ENCODE measurements around the gene KIRREL1.

The KIRREL1 gene

GRCh38 chr1:157952601-157953000 is 40.8 kb upstream of the KIRREL1 start:
- intact Hi-C loops (cut with DNase I; ENCODE audit: low total_unique reads) = no loop called here
- no peak overlapping the region for H3K4me3 ChIP-seq

GRCh38 chr1:157955221-157955620 is 38.2 kb upstream of the KIRREL1 start:
- TF ChIP-seq, protein P1, sequence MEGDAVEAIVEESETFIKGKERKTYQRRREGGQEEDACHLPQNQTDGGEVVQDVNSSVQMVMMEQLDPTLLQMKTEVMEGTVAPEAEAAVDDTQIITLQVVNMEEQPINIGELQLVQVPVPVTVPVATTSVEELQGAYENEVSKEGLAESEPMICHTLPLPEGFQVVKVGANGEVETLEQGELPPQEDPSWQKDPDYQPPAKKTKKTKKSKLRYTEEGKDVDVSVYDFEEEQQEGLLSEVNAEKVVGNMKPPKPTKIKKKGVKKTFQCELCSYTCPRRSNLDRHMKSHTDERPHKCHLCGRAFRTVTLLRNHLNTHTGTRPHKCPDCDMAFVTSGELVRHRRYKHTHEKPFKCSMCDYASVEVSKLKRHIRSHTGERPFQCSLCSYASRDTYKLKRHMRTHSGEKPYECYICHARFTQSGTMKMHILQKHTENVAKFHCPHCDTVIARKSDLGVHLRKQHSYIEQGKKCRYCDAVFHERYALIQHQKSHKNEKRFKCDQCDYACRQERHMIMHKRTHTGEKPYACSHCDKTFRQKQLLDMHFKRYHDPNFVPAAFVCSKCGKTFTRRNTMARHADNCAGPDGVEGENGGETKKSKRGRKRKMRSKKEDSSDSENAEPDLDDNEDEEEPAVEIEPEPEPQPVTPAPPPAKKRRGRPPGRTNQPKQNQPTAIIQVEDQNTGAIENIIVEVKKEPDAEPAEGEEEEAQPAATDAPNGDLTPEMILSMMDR (IDR thresholded peaks at IDR 0.05) = no peak
- no peaks in the 10 kb centered on the region for H3K9me3 ChIP-seq
- intact Hi-C loops (cut with DNase I; ENCODE audit: low total_unique reads) = no loop called here

More at GRCh38 chr1:157952601-157953000, 40.8 kb upstream of the KIRREL1 start:
- DNase-seq = no peak
- no peaks in the 10 kb centered on the region for H3K4me1 ChIP-seq
- H3K9me3 ChIP-seq = no peaks in the 10 kb centered on the region
- peaks cover 0 to 14% of the 10 kb centered on the region in 2 donors for H3K27me3 ChIP-seq
- no peak overlapping the region for H3K27ac ChIP-seq
- H3K36me3 ChIP-seq = no peaks in the 10 kb centered on the region
- TF ChIP-seq, protein P1 (IDR thresholded peaks at IDR 0.05) = no peak

GRCh38 chr1:157955857-157956256 is 37.6 kb upstream of the KIRREL1 start:
- Histone ChIP-seq H3K27ac (no peak overlapping the region), H3K27me3 (peaks cover 0 to 13% of the 10 kb centered on the region in 2 donors), H3K4me1 (no peaks in the 10 kb centered on the region), H3K9me3 (no peaks in the 10 kb centered on the region), H3K4me3 (no peak overlapping the region), H3K36me3 (no peaks in the 10 kb centered on the region)
- TF ChIP-seq, protein P1 (IDR thresholded peaks at IDR 0.05) = no peak
- no peak for DNase-seq
- intact Hi-C loops (cut with DNase I; ENCODE audit: low total_unique reads) = no loop called here

More at GRCh38 chr1:157955221-157955620, 38.2 kb upstream of the KIRREL1 start:
- DNase-seq = no peak
- peaks cover 0 to 12% of the 10 kb centered on the region in 2 donors for H3K27me3 ChIP-seq
- H3K4me3 ChIP-seq = no peak overlapping the region
- H3K36me3 ChIP-seq = no peaks in the 10 kb centered on the region
- H3K27ac ChIP-seq = no peak overlapping the region
- H3K4me1 ChIP-seq = no peaks in the 10 kb centered on the region

DNA sequence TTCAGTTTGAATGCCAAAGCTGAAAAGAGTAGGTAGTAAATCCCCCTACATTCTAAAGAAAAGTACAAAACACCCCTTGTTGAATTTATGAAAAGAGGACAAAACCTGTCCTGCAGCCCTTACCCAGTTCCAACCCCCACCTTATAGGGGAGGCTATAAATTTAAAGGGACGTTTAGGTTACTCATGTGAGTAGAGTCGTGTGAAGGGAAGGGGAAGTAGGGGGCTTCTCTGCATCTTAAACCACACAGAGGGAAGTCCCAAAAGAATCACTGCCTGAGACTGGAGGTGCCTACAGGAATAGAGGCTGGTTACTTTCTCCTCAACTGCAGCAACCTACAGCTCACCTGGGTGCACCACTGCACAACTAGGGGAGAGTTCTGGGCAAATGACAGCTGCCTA is 36.7 kb upstream of the KIRREL1 start:
- Histone ChIP-seq H3K9me3 (no peaks in the 10 kb centered on the region), H3K4me1 (no peaks in the 10 kb centered on the region), H3K27ac (no peak overlapping the region), H3K4me3 (no peak overlapping the region), H3K27me3 (peaks cover 0 to 9% of the 10 kb centered on the region in 2 donors), H3K36me3 (no peaks in the 10 kb centered on the region)
- TF ChIP-seq, protein P1 (IDR thresholded peaks at IDR 0.05) = no peak
- no peak for DNase-seq
- intact Hi-C loops (cut with DNase I; ENCODE audit: low total_unique reads) = no loop called here

- intact Hi-C loops (cut with DNase I; ENCODE audit: low total_unique reads) = no loop called here
- Histone ChIP-seq H3K4me1 (no peaks in the 10 kb centered on the region), H3K27ac (no peak overlapping the region), H3K9me3 (no peaks in the 10 kb centered on the region), H3K27me3 (peaks cover 0 to 14% of the 10 kb centered on the region in 2 donors), H3K4me3 (no peak overlapping the region), H3K36me3 (no peaks in the 10 kb centered on the region)
- no peak for DNase-seq
- TF ChIP-seq, protein P1 (IDR thresholded peaks at IDR 0.05) = no peak
Observed at GRCh38 chr1:157958263-157958662, 35.2 kb upstream of the KIRREL1 start.

- peaks cover 0 to 17% of the 10 kb centered on the region in 2 donors for H3K27me3 ChIP-seq
- H3K27ac ChIP-seq = no peak overlapping the region
- TF ChIP-seq, protein P1 (IDR thresholded peaks at IDR 0.05) = no peak
- no peaks in the 10 kb centered on the region for H3K9me3 ChIP-seq
- intact Hi-C loops (cut with DNase I; ENCODE audit: low total_unique reads) = loop anchor here (5.0 kb wide), 1 partner anchor 1253 kb away; no protein-coding TSS in a partner anchor
- no peak for DNase-seq
- no peak overlapping the region for H3K4me3 ChIP-seq
- no peaks in the 10 kb centered on the region for H3K4me1 ChIP-seq
- H3K36me3 ChIP-seq = no peaks in the 10 kb centered on the region
Observed at GRCh38 chr1:157959750-157960149, 33.7 kb upstream of the KIRREL1 start.
